ENCODE results near the gene WWOX. TPM values are rescaled to one million over a fixed set of nuclear protein-coding genes. Genes with fewer than 3 reads are reported as not detected.

Gene WWOX
- polyA plus RNA-seq, 1 donor from 2014 or later = 25.6 TPM

DNA sequence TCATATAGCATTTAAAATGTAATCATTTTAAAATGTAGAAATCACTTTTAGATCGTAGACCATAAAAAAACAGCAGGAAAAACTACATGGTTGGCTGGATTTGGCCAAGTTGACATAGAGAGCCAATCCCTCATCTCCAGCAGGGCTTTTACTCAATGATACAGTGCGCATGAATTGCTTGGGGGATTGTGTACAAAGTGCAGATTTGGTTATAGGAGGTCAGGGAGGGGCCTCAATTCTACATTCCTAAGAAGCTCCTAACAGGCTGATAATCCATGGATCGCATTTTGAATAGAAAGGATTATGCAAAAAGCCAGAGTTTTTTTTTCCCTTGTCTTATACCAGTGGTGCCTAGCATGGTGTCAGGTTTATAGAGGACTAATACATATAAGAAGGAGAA lies 1056.0 kb downstream of the WWOX start:
- Histone ChIP-seq H3K27ac (ENCODE audit: low read length) (no peak overlapping the region), H3K4me3 (ENCODE audit: low read length) (no peak overlapping the region), H3K9ac (ENCODE audit: low read length) (no peak overlapping the region), H4K20me1 (ENCODE audit: insufficient read depth) (no peaks in the 10 kb centered on the region), H3K36me3 (ENCODE audit: insufficient read depth, low read length) (no peaks in the 10 kb centered on the region), H3K79me2 (replicated peaks; ENCODE audit: insufficient read depth, low read length) (no peaks in the 10 kb centered on the region), H2AFZ (ENCODE audit: low read depth, low read length) (no peak overlapping the region), H3K9me3 (ENCODE audit: low read length) (no peaks in the 10 kb centered on the region), H3K27me3 (ENCODE audit: insufficient read depth, low read depth, low read length) (no peaks in the 10 kb centered on the region), H3K9me2 (ENCODE audit: insufficient read depth, low read length) (no peaks in the 10 kb centered on the region), H3F3A (ENCODE audit: insufficient read depth, low read length, poor library complexity, severe bottlenecking) (no peaks in the 10 kb centered on the region), H3K4me2 (ENCODE audit: low read length) (no peak overlapping the region)
- TF ChIP-seq SMC3 (conservative IDR thresholded peaks at IDR 0.05; ENCODE audit: poor library complexity) (no peak), RAD21 (conservative IDR thresholded peaks at IDR 0.05) (no peak), MXI1 (conservative IDR thresholded peaks at IDR 0.05; ENCODE audit: poor library complexity, severe bottlenecking) (no peak), EP300 (conservative IDR thresholded peaks at IDR 0.05; ENCODE audit: poor library complexity, severe bottlenecking) (no peak), POLR2AphosphoS5 (IDR thresholded peaks at IDR 0.05) (no peak), TAF1 (IDR thresholded peaks at IDR 0.05; ENCODE audit: low read depth) (no peak), EZH2 (IDR thresholded peaks at IDR 0.05; ENCODE audit: borderline replicate concordance, insufficient read depth, low read length, poor library complexity, severe bottlenecking) (no peak)
- TF ChIP-seq, protein P1, sequence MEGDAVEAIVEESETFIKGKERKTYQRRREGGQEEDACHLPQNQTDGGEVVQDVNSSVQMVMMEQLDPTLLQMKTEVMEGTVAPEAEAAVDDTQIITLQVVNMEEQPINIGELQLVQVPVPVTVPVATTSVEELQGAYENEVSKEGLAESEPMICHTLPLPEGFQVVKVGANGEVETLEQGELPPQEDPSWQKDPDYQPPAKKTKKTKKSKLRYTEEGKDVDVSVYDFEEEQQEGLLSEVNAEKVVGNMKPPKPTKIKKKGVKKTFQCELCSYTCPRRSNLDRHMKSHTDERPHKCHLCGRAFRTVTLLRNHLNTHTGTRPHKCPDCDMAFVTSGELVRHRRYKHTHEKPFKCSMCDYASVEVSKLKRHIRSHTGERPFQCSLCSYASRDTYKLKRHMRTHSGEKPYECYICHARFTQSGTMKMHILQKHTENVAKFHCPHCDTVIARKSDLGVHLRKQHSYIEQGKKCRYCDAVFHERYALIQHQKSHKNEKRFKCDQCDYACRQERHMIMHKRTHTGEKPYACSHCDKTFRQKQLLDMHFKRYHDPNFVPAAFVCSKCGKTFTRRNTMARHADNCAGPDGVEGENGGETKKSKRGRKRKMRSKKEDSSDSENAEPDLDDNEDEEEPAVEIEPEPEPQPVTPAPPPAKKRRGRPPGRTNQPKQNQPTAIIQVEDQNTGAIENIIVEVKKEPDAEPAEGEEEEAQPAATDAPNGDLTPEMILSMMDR (IDR thresholded peaks at IDR 0.05; ENCODE audit: poor library complexity, severe bottlenecking) = no peak
- TF ChIP-seq, protein P2, sequence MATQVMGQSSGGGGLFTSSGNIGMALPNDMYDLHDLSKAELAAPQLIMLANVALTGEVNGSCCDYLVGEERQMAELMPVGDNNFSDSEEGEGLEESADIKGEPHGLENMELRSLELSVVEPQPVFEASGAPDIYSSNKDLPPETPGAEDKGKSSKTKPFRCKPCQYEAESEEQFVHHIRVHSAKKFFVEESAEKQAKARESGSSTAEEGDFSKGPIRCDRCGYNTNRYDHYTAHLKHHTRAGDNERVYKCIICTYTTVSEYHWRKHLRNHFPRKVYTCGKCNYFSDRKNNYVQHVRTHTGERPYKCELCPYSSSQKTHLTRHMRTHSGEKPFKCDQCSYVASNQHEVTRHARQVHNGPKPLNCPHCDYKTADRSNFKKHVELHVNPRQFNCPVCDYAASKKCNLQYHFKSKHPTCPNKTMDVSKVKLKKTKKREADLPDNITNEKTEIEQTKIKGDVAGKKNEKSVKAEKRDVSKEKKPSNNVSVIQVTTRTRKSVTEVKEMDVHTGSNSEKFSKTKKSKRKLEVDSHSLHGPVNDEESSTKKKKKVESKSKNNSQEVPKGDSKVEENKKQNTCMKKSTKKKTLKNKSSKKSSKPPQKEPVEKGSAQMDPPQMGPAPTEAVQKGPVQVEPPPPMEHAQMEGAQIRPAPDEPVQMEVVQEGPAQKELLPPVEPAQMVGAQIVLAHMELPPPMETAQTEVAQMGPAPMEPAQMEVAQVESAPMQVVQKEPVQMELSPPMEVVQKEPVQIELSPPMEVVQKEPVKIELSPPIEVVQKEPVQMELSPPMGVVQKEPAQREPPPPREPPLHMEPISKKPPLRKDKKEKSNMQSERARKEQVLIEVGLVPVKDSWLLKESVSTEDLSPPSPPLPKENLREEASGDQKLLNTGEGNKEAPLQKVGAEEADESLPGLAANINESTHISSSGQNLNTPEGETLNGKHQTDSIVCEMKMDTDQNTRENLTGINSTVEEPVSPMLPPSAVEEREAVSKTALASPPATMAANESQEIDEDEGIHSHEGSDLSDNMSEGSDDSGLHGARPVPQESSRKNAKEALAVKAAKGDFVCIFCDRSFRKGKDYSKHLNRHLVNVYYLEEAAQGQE (IDR thresholded peaks at IDR 0.05; ENCODE audit: borderline replicate concordance) = no peak

DNA sequence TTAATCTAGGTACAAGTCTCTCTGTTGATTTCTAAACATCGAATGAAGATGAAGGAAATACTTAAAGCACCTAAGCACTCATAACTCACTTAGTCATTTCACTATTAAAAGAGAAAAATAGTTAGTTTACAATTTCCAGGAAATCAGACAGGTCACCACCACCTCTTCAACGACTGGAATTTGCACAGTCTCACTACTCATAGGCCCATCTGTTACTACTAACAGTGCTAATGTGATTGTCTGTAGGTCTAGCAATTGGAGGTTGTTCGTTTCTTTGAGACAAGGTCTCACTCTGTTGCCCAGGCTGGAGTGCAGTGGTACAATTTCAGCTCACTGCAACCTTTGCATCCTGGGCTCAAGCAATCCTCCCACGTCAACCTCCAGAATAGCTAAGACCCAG lies 1056.5 kb downstream of the WWOX start:
- TF ChIP-seq RAD21 (conservative IDR thresholded peaks at IDR 0.05) (no peak), TAF1 (IDR thresholded peaks at IDR 0.05; ENCODE audit: low read depth) (no peak), EP300 (conservative IDR thresholded peaks at IDR 0.05; ENCODE audit: poor library complexity, severe bottlenecking) (no peak), POLR2AphosphoS5 (IDR thresholded peaks at IDR 0.05) (no peak), MXI1 (conservative IDR thresholded peaks at IDR 0.05; ENCODE audit: poor library complexity, severe bottlenecking) (no peak)
- TF ChIP-seq, protein P2 (IDR thresholded peaks at IDR 0.05; ENCODE audit: borderline replicate concordance) = no peak
- Histone ChIP-seq H2AFZ (ENCODE audit: low read depth, low read length) (no peak overlapping the region), H3K9me2 (ENCODE audit: insufficient read depth, low read length) (no peaks in the 10 kb centered on the region), H3K36me3 (ENCODE audit: insufficient read depth, low read length) (no peaks in the 10 kb centered on the region), H3K4me3 (ENCODE audit: low read length) (no peak overlapping the region), H3K79me2 (replicated peaks; ENCODE audit: insufficient read depth, low read length) (no peaks in the 10 kb centered on the region), H3K27me3 (ENCODE audit: insufficient read depth, low read depth, low read length) (no peaks in the 10 kb centered on the region), H3K9ac (ENCODE audit: low read length) (no peak overlapping the region), H3F3A (ENCODE audit: insufficient read depth, low read length, poor library complexity, severe bottlenecking) (no peaks in the 10 kb centered on the region), H3K4me2 (ENCODE audit: low read length) (no peak overlapping the region), H3K9me3 (ENCODE audit: low read length) (no peaks in the 10 kb centered on the region), H3K27ac (ENCODE audit: low read length) (no peak overlapping the region), H4K20me1 (ENCODE audit: insufficient read depth) (no peaks in the 10 kb centered on the region)

All from neural cell (in vitro differentiated cells).